Right lobe of liver (tissue), 4 donors: Measurements from ENCODE around the gene HDAC1.

Source experiments
- CTCF ChIP-seq, 4 donors: fragments of 200-600 bp in 3 of 4; fragments of 450-650 bp in 1 of 4; IDR thresholded peaks; one replicate each; pipeline versions ENCODE4 v1.5.1 to v1.8.0; 2016 to 2022; ENCODE audit warnings: antibody characterized with exemption in 4 of 4, mild to moderate bottlenecking in 2 of 4
- POLR2A ChIP-seq: fragments of 450-650 bp; IDR thresholded peaks from one replicate; pipeline ENCODE4 v1.6.1; 2017; ENCODE audit warnings: antibody characterized with exemption, mild to moderate bottlenecking
- donor health status: DM: no; HTN: no; CAD: no.
- donor health status: DM: no; HTN: no; CAD: no.
- donor health status: DM: no; HTN: yes; CAD: no.

GRCh38 chr1:32373996-32374592 lies 82.2 kb downstream of the HDAC1 start:
- TF ChIP-seq POLR2A (no peak), CTCF (IDR thresholded peaks at IDR 0.05) (no peak)
